Measurements from ENCODE around the gene TXNL4B. TPM values are rescaled to one million over a fixed set of nuclear protein-coding genes. Genes with fewer than 3 reads are reported as not detected.

Gene TXNL4B
- total RNA-seq, 1 experiment from 2014 or later = 8.3 TPM

GRCh38 chr16:72107371-72107770 lies 14.0 kb upstream of the TXNL4B start:
- TF ChIP-seq TEAD4 (CRISPR knock-in tag; IDR thresholded peaks at IDR 0.05) (no peak), ZBTB43 (CRISPR knock-in tag; IDR thresholded peaks at IDR 0.05) (no peak), ZNF138 (CRISPR knock-in tag; conservative IDR thresholded peaks at IDR 0.05) (no peak), MLX (CRISPR knock-in tag; IDR thresholded peaks at IDR 0.05) (no peak), ZSCAN18 (CRISPR knock-in tag; IDR thresholded peaks at IDR 0.05) (no peak), MYBL2 (CRISPR knock-in tag; IDR thresholded peaks at IDR 0.05) (no peak), NR3C1 (CRISPR knock-in tag; conservative IDR thresholded peaks at IDR 0.05; ENCODE audit: low read depth) (no peak)
- Mint-ChIP-seq H3K36me3 (peaks cover 91% of the 10 kb centered on the region), H3K4me3 (no peak overlapping the region), H3K27me3 (ENCODE audit: low read depth) (no peaks in the 10 kb centered on the region; the same call in 1 of the 2 replicates), H3K4me1 (no peaks in the 10 kb centered on the region), H3K27ac (no peak overlapping the region), H3K9me3 (no peaks in the 10 kb centered on the region)
- ChIA-PET POLR2A (no interaction called here), CTCF (no interaction called here)
- DNase-seq (ENCODE audit: low spot score) (no peak), ATAC-seq (no peak)

GRCh38 chr16:72105978-72106377 lies 12.6 kb upstream of the TXNL4B start:
- Mint-ChIP-seq H3K9me3 (no peaks in the 10 kb centered on the region), H3K27ac (no peak overlapping the region), H3K27me3 (ENCODE audit: low read depth) (no peaks in the 10 kb centered on the region; the same call in 1 of the 2 replicates), H3K4me1 (no peaks in the 10 kb centered on the region), H3K4me3 (no peak overlapping the region), H3K36me3 (peaks cover 91% of the 10 kb centered on the region)
- ATAC-seq = no peak
- TF ChIP-seq ATF1 (CRISPR knock-in tag; IDR thresholded peaks at IDR 0.05) (no peak), PREB (CRISPR knock-in tag; IDR thresholded peaks at IDR 0.05; ENCODE audit: borderline replicate concordance) (no peak), FOXP1 (CRISPR knock-in tag; IDR thresholded peaks at IDR 0.05; ENCODE audit: borderline replicate concordance) (no peak), FOXK1 (CRISPR knock-in tag; IDR thresholded peaks at IDR 0.05) (no peak), ZMAT4 (CRISPR knock-in tag; IDR thresholded peaks at IDR 0.05) (no peak), JUN (CRISPR knock-in tag; IDR thresholded peaks at IDR 0.05) (no peak), ZNF423 (CRISPR knock-in tag; IDR thresholded peaks at IDR 0.05) (no peak), RORB (CRISPR knock-in tag; IDR thresholded peaks at IDR 0.05) (no peak), FOXJ3 (CRISPR knock-in tag; IDR thresholded peaks at IDR 0.05; ENCODE audit: borderline replicate concordance) (no peak), KAT7 (CRISPR knock-in tag; IDR thresholded peaks at IDR 0.05; ENCODE audit: borderline replicate concordance) (no peak), MXD4 (CRISPR knock-in tag; IDR thresholded peaks at IDR 0.05; ENCODE audit: borderline replicate concordance) (no peak), ELF4 (CRISPR knock-in tag; IDR thresholded peaks at IDR 0.05; ENCODE audit: low read depth) (no peak), E2F4 (CRISPR knock-in tag; IDR thresholded peaks at IDR 0.05; ENCODE audit: borderline replicate concordance, low read depth) (no peak), CREM (CRISPR knock-in tag; IDR thresholded peaks at IDR 0.05) (no peak), FOXP4 (CRISPR knock-in tag; IDR thresholded peaks at IDR 0.05) (no peak), ZNF671 (CRISPR knock-in tag; IDR thresholded peaks at IDR 0.05) (no peak), CTCF (IDR thresholded peaks at IDR 0.05) (no peak), TP53 (CRISPR knock-in tag; IDR thresholded peaks at IDR 0.05) (no peak), GTF2I (CRISPR knock-in tag; conservative IDR thresholded peaks at IDR 0.05) (no peak), ZNF138 (CRISPR knock-in tag; conservative IDR thresholded peaks at IDR 0.05) (no peak)
- POLR2A ChIA-PET = no interaction called here
- no peak for DNase-seq (ENCODE audit: low spot score)
- CTCF ChIA-PET = no interaction called here

Data from WTC11 (cell line).